Measurements from ENCODE around the gene FAM180A.

FAM180A gene

GRCh38 chr7:135717693-135718092 lies 30.9 kb downstream of the FAM180A start:
- TF ChIP-seq CTCF (IDR thresholded peaks at IDR 0.05; ENCODE audit: low read depth, low read length) = no peak
- H3K4me3 ChIP-seq (replicated peaks in 1 of 2; ENCODE audit: low read depth in 2 of 2, low read length in 2 of 2) = no peak overlapping the region
- DNase-seq (ENCODE audit: low read depth in 2 of 2) = no peak

- TF ChIP-seq CTCF (IDR thresholded peaks at IDR 0.05; ENCODE audit: low read depth, low read length) = no peak
- peak; percentile 74 to 91 for DNase-seq (ENCODE audit: low read depth in 2 of 2)
- no peak overlapping the region for H3K4me3 ChIP-seq (replicated peaks in 1 of 2; ENCODE audit: low read depth in 2 of 2, low read length in 2 of 2)
These were observed 31.9 kb downstream of the FAM180A start for GRCh38 chr7:135716677-135717238.

GRCh38 chr7:135715673-135716072 lies 32.9 kb downstream of the FAM180A start:
- TF ChIP-seq CTCF (IDR thresholded peaks at IDR 0.05; ENCODE audit: low read depth, low read length) = no peak
- DNase-seq (ENCODE audit: low read depth in 2 of 2) = no peak
- H3K4me3 ChIP-seq (replicated peaks in 1 of 2; ENCODE audit: low read depth in 2 of 2, low read length in 2 of 2) = no peak overlapping the region

GRCh38 chr7:135715055-135715522 lies 33.5 kb downstream of the FAM180A start:
- no peak overlapping the region for H3K4me3 ChIP-seq (replicated peaks in 1 of 2; ENCODE audit: low read depth in 2 of 2, low read length in 2 of 2)
- no peak for DNase-seq (ENCODE audit: low read depth in 2 of 2)
- no peak for TF ChIP-seq CTCF (IDR thresholded peaks at IDR 0.05; ENCODE audit: low read depth, low read length)

- DNase-seq (ENCODE audit: low read depth in 2 of 2) = peak; percentile 58 to 68
- no peak overlapping the region for H3K4me3 ChIP-seq (replicated peaks in 1 of 2; ENCODE audit: low read depth in 2 of 2, low read length in 2 of 2)
- TF ChIP-seq CTCF (IDR thresholded peaks at IDR 0.05; ENCODE audit: low read depth, low read length) = no peak
These were observed 34.0 kb downstream of the FAM180A start for GRCh38 chr7:135714534-135715009.

GRCh38 chr7:135713836-135714470 lies 34.7 kb downstream of the FAM180A start:
- no peak overlapping the region for H3K4me3 ChIP-seq (replicated peaks in 1 of 2; ENCODE audit: low read depth in 2 of 2, low read length in 2 of 2)
- no peak for DNase-seq (ENCODE audit: low read depth in 2 of 2)
- no peak for TF ChIP-seq CTCF (IDR thresholded peaks at IDR 0.05; ENCODE audit: low read depth, low read length)

All from cardiac fibroblast (primary cell).